Adrenal gland (tissue), 12 donors: ENCODE results near the gene PLK1. TPM values are rescaled to one million over a fixed set of nuclear protein-coding genes. Genes with fewer than 3 reads are reported as not detected.

ENCODE experiments used
- DNase-seq, 7 donors: peaks; one replicate each; pipeline ENCODE4 v3.0.0-alpha.2; 2019 to 2020
- H3K27ac ChIP-seq, 5 donors: fragments of 200-600 bp; sonication (generic) in 4 of 5; 1 replicate in 3 of 5; 2 replicates in 2 of 5; pipeline versions ENCODE4 v1.5.1 to v1.8.0; 2016 to 2020; ENCODE audit warnings: mild to moderate bottlenecking in 1 of 5
- H3K27me3 ChIP-seq: fragments of 200-600 bp; 2 replicates; pipeline ENCODE4 v1.8.0; 2021
- H3K36me3 ChIP-seq, 2 donors: fragments of 200-600 bp; replicated peaks in 1 of 2; 1 replicate in 1 of 2; 2 replicates in 1 of 2; pipeline versions ENCODE4 v1.5.1 to v1.8.0; 2018 to 2022
- H3K4me1 ChIP-seq, 2 donors: fragments of 200-600 bp; replicated peaks in 1 of 2; 1 replicate in 1 of 2; 2 replicates in 1 of 2; pipeline versions ENCODE4 v1.5.1 to v1.8.0; 2018 to 2021
- H3K4me3 ChIP-seq, 4 donors: fragments of 200-600 bp; sonication (generic) in 3 of 4; one replicate each; pipeline ENCODE4 v1.5.1; 2016 to 2018
- H3K9me3 ChIP-seq, 3 donors: fragments of 200-600 bp; sonication (generic) in 1 of 3; replicated peaks in 1 of 3; 1 replicate in 2 of 3; 2 replicates in 1 of 3; pipeline versions ENCODE4 v1.5.1 to v1.8.0; 2016 to 2021
- POLR2A ChIP-seq, 2 donors: fragments of 450-650 bp; IDR thresholded peaks; one replicate each; pipeline ENCODE4 v1.6.1; 2017; ENCODE audit warnings: antibody characterized with exemption in 2 of 2, mild to moderate bottlenecking in 2 of 2, moderate library complexity in 1 of 2
- WGBS, 4 donors: extraction: QIAGEN DNeasy Blood & Tissue Kit in 2 of 4; methylation state at CpG; one replicate each; pipeline versions ENCODE4 v1.1.5 to v1.1.7; 2013 to 2017; 5-methylcytosine and 5-hydroxymethylcytosine counted together
- intact Hi-C, 2 donors: fragments of 100-400 bp; cut with DNase I; formaldehyde crosslinking; loops; one replicate each; pipeline versions ENCODE4 v1.14.1 to v1.15.0; 2022 to 2023
- polyA plus RNA-seq, 3 donors: library from polyadenylated mRNA; stranded (reverse); fragments of 200-250 nt in 2 of 3; fragments of 350-450 nt in 1 of 3; fragmentation: Illumina TruSeq in 1 of 3; extraction: RNeasy Lipid Tissue Mini Kit (QIAGEN cat#74804) in 1 of 3; gene quantifications; one replicate each; pipeline ENCODE4 v1.2.3, GENCODE V29; 2013 to 2014
- total RNA-seq, 9 donors: library from RNA; depleted of rRNA in 4 of 9; stranded (reverse); fragments of >200 nt in 4 of 9; fragments of 120-200 nt in 1 of 9; fragmentation: NEBNext Ultra II Directional in 1 of 9; extraction: Animal tissue kit (Norgen Biotek cat#: 25700) in 1 of 9; gene quantifications; one replicate each; pipeline versions ENCODE4 v1.1.0 to v1.2.4, GENCODE V29; 2013 to 2023
- TF ChIP-seq, protein P1 (sequence below), 6 experiments: fragments of 450-650 bp in 4 of 6; fragments of 200-600 bp in 2 of 6; sonication (generic) in 1 of 6; IDR thresholded peaks; 1 replicate in 5 of 6; 2 replicates in 1 of 6; pipeline versions ENCODE4 v1.5.1 to v1.8.0; 2016 to 2021; ENCODE audit warnings: antibody characterized with exemption in 6 of 6, mild to moderate bottlenecking in 2 of 6, moderate library complexity in 1 of 6
- donor health status: healthy with polysubstance abuse.
- donor health status: Bipolar disorder and iron deficiency.
- donor health status: DM: yes; HTN: yes; CAD: no.
- donor health status: DM: no; HTN: no; CAD: no.
- donor health status: DM: no; HTN: no; CAD: no.
- donor health status: DM: yes; HTN: yes; CAD: no.

The PLK1 gene
- total and polyA plus RNA-seq, 12 donors = 0.18 to 4.8 (median 2.7) TPM

DNA sequence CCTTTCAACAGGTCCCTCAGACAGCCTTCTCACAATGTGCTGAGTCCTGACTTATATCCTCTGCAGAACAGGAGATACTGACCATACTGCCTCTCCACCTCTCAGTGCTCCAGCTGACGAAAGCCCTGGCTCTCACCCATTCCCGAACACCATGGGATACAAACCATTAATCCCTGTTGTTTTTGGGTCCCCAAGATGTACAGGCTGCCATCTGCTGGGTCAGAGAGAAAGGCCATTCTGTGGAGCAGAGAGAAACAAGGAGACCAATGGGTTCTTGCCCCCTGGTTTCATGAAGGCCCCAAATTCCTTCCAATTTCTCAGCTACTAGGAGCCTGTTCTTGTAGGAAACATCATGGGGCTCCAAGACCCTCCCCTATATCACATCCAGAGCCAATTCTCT is 31.3 kb downstream of the PLK1 start:
- no peak overlapping the region for H3K4me3 ChIP-seq
- H3K4me1 ChIP-seq = no peaks in the 10 kb centered on the region
- no peak for TF ChIP-seq POLR2A (IDR thresholded peaks at IDR 0.05)
- TF ChIP-seq, protein P1, sequence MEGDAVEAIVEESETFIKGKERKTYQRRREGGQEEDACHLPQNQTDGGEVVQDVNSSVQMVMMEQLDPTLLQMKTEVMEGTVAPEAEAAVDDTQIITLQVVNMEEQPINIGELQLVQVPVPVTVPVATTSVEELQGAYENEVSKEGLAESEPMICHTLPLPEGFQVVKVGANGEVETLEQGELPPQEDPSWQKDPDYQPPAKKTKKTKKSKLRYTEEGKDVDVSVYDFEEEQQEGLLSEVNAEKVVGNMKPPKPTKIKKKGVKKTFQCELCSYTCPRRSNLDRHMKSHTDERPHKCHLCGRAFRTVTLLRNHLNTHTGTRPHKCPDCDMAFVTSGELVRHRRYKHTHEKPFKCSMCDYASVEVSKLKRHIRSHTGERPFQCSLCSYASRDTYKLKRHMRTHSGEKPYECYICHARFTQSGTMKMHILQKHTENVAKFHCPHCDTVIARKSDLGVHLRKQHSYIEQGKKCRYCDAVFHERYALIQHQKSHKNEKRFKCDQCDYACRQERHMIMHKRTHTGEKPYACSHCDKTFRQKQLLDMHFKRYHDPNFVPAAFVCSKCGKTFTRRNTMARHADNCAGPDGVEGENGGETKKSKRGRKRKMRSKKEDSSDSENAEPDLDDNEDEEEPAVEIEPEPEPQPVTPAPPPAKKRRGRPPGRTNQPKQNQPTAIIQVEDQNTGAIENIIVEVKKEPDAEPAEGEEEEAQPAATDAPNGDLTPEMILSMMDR (IDR thresholded peaks at IDR 0.05) = no peak
- 74 to 86% (median 80%) methylated on average over 2 of the region's 2 CpGs for WGBS, 4 donors
- no peak overlapping the region for H3K27ac ChIP-seq
- H3K36me3 ChIP-seq = no peaks in the 10 kb centered on the region
- H3K27me3 ChIP-seq = peaks cover 25% of the 10 kb centered on the region
- no peaks in the 10 kb centered on the region for H3K9me3 ChIP-seq
- no peak for DNase-seq
- intact Hi-C loops = no loop called here

DNA sequence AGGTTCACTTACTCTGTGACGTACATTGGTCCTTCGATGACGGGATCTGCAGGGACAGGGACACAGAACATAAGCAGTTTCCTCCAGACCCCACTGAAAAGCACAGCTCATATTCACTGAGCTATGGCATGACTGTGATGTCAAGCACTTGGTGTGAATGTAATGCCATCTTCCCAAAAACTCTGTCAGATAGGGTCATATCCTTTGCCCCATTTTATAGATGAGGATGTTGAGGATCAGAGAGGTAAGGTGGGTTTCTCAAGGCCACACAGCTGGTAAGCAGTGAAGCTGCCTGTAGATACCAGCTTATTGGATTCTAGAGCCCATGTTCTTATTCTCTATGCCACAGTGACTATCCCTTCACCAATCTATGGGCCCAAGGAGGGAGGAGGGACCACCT is 31.8 kb downstream of the PLK1 start:
- no peaks in the 10 kb centered on the region for H3K4me1 ChIP-seq
- WGBS, 4 donors = 82 to 93% (median 87%) methylated on average over 3 of the region's 3 CpGs
- no peak for DNase-seq
- H3K36me3 ChIP-seq = no peaks in the 10 kb centered on the region
- H3K27me3 ChIP-seq = peaks cover 30% of the 10 kb centered on the region
- no peak overlapping the region for H3K27ac ChIP-seq
- TF ChIP-seq POLR2A (IDR thresholded peaks at IDR 0.05) = no peak
- TF ChIP-seq, protein P1 (IDR thresholded peaks at IDR 0.05) = no peak
- intact Hi-C loops = no loop called here
- no peaks in the 10 kb centered on the region for H3K9me3 ChIP-seq
- no peak overlapping the region for H3K4me3 ChIP-seq

DNA sequence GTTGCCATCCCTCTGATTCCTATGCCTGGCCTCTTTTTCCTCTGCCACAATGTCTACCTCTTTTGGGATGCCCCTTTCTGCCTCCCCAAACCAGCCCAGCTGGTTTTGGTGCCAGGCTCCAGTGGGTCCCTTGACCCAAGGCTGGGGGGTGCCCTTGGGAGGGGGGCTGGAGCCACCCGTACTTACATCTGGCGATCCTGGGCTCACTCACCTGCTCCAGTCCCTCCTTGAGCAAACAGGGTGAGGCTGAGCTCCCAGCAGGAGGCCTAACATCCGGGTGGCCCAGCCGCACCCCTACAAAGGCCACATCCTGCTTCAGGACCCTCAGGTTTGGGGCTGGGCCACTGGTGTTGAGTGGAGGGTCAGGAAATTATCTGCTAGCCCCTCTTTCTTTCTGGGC is 33.1 kb downstream of the PLK1 start:
- H3K36me3 ChIP-seq = no peaks in the 10 kb centered on the region
- no peak overlapping the region for H3K27ac ChIP-seq
- no peak overlapping the region for H3K4me3 ChIP-seq
- peaks cover 34% of the 10 kb centered on the region for H3K27me3 ChIP-seq
- no peaks in the 10 kb centered on the region for H3K9me3 ChIP-seq
- no peak for TF ChIP-seq POLR2A (IDR thresholded peaks at IDR 0.05)
- TF ChIP-seq, protein P1 (IDR thresholded peaks at IDR 0.05) = no peak
- DNase-seq = no peak
- intact Hi-C loops = no loop called here
- 60 to 81% (median 75%) methylated on average over 3 to 4 of the region's 4 CpGs for WGBS, 4 donors
- no peaks in the 10 kb centered on the region for H3K4me1 ChIP-seq

DNA sequence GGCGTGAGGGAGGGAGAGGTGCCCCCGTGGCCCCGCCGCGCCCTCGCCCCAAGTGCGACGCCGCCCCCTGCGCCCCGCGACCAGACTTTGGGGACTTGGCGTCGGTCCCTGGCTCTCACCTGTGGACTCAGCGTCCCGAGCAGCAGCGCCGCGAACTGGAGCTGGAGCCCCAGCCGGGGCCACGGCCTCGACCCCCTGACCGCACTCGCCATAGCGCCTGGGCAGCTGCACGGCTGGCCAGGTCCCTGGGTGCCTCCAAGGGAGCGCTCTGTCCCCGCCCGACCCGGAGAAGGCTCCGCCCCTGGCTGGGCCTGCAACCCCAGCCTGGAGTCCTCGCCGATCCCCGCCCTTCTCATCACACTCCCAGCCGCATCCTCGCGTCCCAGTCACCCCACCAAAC is 34.3 kb downstream of the PLK1 start, which contains the start of gene ERN2:
TSS of gene ERN2 (minus strand) at position 247 of the 400 bp plus-strand sequence. CDS start at position 212, 35 bp downstream.
- H3K4me3 ChIP-seq = no peak within 1 kb of the TSS
- no peak for DNase-seq
- intact Hi-C loops = no loop called here
- H3K27ac ChIP-seq = no peak within 1 kb of the TSS
- no peaks in the 10 kb centered on the region for H3K36me3 ChIP-seq
- peaks cover 34% of the 10 kb centered on the region for H3K27me3 ChIP-seq
- H3K4me1 ChIP-seq = no peaks in the 10 kb centered on the region
- TF ChIP-seq, protein P1 (IDR thresholded peaks at IDR 0.05) = no peak
- TF ChIP-seq POLR2A (IDR thresholded peaks at IDR 0.05) = no peak
- no peaks in the 10 kb centered on the region for H3K9me3 ChIP-seq
- 0 to 6% (median 4%) methylated on average over 5 to 37 of the region's 37 CpGs for WGBS, 4 donors
